ENCODE measurements around the gene AKAP1. TPM values are rescaled to one million over a fixed set of nuclear protein-coding genes. Genes with fewer than 3 reads are reported as not detected.

Gene AKAP1
- total RNA-seq, 3 donors from 2014 or later, result 59.6 to 64.3 (median 60.2) TPM

GRCh38 chr17:57106836-57107497 lies 21.9 kb downstream of the AKAP1 start:
- H3K36me3 Mint-ChIP-seq (ENCODE audit: insufficient read depth), result peaks cover 7% of the 10 kb centered on the region
- DNase-seq (no peak), ATAC-seq (no peak)
- H3K4me1 Mint-ChIP-seq (ENCODE audit: low read depth), result peaks cover 5% of the 10 kb centered on the region
- H3K27me3 Mint-ChIP-seq (ENCODE audit: low read depth), result no peaks in the 10 kb centered on the region
- no peaks in the 10 kb centered on the region for H3K9me3 Mint-ChIP-seq
- H3K4me3 Mint-ChIP-seq, result no peak overlapping the region

DNA sequence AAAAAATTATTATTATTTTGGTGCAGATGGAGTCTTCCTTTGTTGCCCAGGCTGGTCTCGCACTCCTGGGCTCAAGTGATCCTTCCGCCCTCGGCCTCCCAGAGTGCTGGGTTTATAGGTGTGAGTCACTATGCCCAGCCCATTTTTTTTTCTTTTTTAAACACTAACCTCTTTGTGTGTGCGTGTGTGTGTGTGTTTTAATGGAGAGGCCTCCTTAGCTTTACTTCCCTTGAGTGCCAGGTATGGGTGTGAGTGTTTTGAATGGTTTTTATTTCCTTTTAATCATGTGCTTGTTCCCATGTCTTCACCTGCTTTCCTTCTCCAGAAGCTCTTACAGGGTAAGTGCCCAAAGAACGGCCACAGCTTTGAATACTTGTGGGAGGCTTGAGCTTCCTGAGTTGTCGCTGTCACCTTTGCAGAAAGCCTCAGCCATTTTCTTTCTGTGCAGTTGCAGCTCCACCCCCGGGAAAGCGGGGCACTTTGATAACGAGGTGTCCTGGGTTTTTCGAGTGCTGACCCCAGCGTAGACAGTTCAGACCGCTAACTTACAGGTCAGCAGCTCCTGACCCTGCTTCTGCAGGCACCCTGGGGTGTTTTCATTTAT lies 22.6 kb downstream of the AKAP1 start:
- Mint-ChIP-seq H3K9me3 (no peaks in the 10 kb centered on the region), H3K36me3 (ENCODE audit: insufficient read depth) (peaks cover 12% of the 10 kb centered on the region), H3K4me3 (no peak overlapping the region), H3K4me1 (ENCODE audit: low read depth) (peaks cover 3% of the 10 kb centered on the region), H3K27me3 (ENCODE audit: low read depth) (no peaks in the 10 kb centered on the region)
- DNase-seq (no peak), ATAC-seq (no peak)

- DNase-seq (no peak), ATAC-seq (no peak)
- Mint-ChIP-seq H3K9me3 (no peaks in the 10 kb centered on the region), H3K27me3 (ENCODE audit: low read depth) (no peaks in the 10 kb centered on the region), H3K4me1 (ENCODE audit: low read depth) (peaks cover 3% of the 10 kb centered on the region), H3K36me3 (ENCODE audit: insufficient read depth) (peaks cover 14% of the 10 kb centered on the region), H3K4me3 (no peak overlapping the region)
Measured at GRCh38 chr17:57108671-57109392, 23.8 kb downstream of the AKAP1 start.

DNA sequence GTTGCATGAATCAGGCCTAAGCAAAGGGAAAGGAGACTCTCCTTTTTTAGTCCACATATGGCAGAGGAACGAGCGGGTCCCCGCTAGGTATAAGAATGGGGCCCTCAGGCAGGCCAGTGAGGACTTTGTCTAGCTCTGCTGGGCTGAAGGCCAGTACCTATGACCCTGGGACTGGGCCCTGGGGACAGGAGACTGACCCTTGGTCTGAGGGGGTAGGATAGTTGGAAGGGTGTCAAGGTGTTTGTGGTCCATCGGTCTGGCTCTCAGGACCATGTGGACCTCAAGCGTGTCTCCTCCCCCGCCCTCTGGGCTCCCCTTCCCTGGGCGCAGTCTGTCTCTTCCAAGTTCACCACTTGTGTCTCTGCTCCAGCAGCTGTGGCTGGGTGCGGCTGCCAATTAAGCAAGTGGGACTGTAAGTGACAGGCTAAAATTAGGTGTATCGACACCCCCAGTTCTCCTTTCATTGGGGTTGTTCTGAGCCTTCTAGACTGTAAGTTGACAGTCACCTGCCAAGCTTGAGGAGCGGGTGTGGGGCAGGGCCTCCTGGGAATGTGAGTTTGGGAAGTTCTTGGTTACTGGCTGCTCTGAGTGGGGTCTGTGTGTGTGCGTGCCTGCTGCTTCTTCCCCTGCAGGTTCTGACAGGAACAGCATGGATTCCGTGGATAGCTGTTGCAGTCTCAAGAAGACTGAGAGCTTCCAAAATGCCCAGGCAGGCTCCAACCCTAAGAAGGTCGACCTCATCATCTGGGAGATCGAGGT lies 24.5 kb downstream of the AKAP1 start:
- DNase-seq, result no peak
- Mint-ChIP-seq H3K36me3 (ENCODE audit: insufficient read depth) (peaks cover 14% of the 10 kb centered on the region), H3K9me3 (no peaks in the 10 kb centered on the region), H3K27me3 (ENCODE audit: low read depth) (no peaks in the 10 kb centered on the region), H3K4me3 (no peak overlapping the region), H3K4me1 (ENCODE audit: low read depth) (peaks cover 3% of the 10 kb centered on the region)
- ATAC-seq, result no peak

DNA sequence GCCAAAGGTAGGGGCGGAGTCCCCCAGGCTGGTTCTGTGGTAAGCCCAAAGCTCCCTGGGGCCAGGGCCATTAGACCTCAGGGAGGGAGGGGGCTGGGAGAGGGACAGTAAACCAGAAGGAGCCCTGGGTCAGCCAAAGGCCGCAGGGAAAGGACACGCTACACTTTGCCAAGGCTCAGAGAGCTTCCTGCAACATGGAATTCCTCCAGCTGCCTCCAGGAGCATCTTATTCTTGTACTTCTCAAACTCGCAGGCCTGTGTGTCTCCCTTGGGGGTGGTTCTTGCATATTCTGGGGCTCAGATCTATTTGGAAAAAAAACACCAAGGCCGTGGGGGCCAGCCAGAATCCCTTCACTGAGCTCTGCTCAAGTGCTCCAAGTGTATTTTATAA lies 25.1 kb downstream of the AKAP1 start:
- ATAC-seq (no peak), DNase-seq (no peak)
- H3K4me3 Mint-ChIP-seq, result no peak overlapping the region
- H3K4me1 Mint-ChIP-seq (ENCODE audit: low read depth), result no peaks in the 10 kb centered on the region
- no peaks in the 10 kb centered on the region for H3K27me3 Mint-ChIP-seq (ENCODE audit: low read depth)
- H3K9me3 Mint-ChIP-seq, result no peaks in the 10 kb centered on the region
- H3K36me3 Mint-ChIP-seq (ENCODE audit: insufficient read depth), result peaks cover 14% of the 10 kb centered on the region

- no peak overlapping the region for H3K4me3 Mint-ChIP-seq
- no peak for DNase-seq
- no peak for ATAC-seq
- no peaks in the 10 kb centered on the region for H3K4me1 Mint-ChIP-seq (ENCODE audit: low read depth)
- no peaks in the 10 kb centered on the region for H3K9me3 Mint-ChIP-seq
- no peaks in the 10 kb centered on the region for H3K27me3 Mint-ChIP-seq (ENCODE audit: low read depth)
- H3K36me3 Mint-ChIP-seq (ENCODE audit: insufficient read depth), result peaks cover 16% of the 10 kb centered on the region
Measured at GRCh38 chr17:57110579-57111325, 25.7 kb downstream of the AKAP1 start.

GRCh38 chr17:57111386-57111785 lies 26.3 kb downstream of the AKAP1 start:
- H3K4me3 Mint-ChIP-seq, result no peak overlapping the region
- DNase-seq (no peak), ATAC-seq (no peak)
- H3K4me1 Mint-ChIP-seq (ENCODE audit: low read depth), result no peaks in the 10 kb centered on the region
- H3K27me3 Mint-ChIP-seq (ENCODE audit: low read depth), result no peaks in the 10 kb centered on the region
- H3K9me3 Mint-ChIP-seq, result no peaks in the 10 kb centered on the region
- peaks cover 22% of the 10 kb centered on the region for H3K36me3 Mint-ChIP-seq (ENCODE audit: insufficient read depth)

DNA sequence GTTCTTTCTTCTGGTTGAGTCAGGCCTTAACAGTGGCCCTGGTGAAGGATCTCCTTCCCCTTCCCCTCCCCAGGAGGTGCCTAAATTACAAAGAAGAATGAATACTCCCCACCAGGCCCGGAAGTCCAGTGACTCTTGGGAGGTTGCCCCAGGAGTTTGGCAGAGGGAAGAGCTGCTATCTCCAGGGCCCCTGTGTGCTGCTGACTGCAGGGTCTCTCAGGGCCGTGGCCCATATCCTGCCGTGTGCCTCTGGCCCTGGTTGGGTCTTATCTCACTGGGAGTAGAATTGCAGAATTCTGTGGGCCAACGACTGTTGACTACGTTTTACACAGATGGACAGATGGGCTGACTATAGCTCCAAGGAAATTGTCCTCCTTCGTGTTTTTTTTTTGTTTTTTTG lies 28.0 kb downstream of the AKAP1 start:
- no peak for DNase-seq
- Mint-ChIP-seq H3K4me3 (no peak overlapping the region), H3K36me3 (ENCODE audit: insufficient read depth) (peaks cover 31% of the 10 kb centered on the region), H3K27me3 (ENCODE audit: low read depth) (no peaks in the 10 kb centered on the region), H3K9me3 (no peaks in the 10 kb centered on the region), H3K4me1 (ENCODE audit: low read depth) (no peaks in the 10 kb centered on the region)
- ATAC-seq, result no peak

GRCh38 chr17:57113656-57114055 lies 28.6 kb downstream of the AKAP1 start:
- Mint-ChIP-seq H3K36me3 (ENCODE audit: insufficient read depth) (peaks cover 38% of the 10 kb centered on the region), H3K9me3 (no peaks in the 10 kb centered on the region), H3K4me1 (ENCODE audit: low read depth) (no peaks in the 10 kb centered on the region), H3K4me3 (no peak overlapping the region), H3K27me3 (ENCODE audit: low read depth) (no peaks in the 10 kb centered on the region)
- ATAC-seq, result no peak
- DNase-seq, result no peak

DNA sequence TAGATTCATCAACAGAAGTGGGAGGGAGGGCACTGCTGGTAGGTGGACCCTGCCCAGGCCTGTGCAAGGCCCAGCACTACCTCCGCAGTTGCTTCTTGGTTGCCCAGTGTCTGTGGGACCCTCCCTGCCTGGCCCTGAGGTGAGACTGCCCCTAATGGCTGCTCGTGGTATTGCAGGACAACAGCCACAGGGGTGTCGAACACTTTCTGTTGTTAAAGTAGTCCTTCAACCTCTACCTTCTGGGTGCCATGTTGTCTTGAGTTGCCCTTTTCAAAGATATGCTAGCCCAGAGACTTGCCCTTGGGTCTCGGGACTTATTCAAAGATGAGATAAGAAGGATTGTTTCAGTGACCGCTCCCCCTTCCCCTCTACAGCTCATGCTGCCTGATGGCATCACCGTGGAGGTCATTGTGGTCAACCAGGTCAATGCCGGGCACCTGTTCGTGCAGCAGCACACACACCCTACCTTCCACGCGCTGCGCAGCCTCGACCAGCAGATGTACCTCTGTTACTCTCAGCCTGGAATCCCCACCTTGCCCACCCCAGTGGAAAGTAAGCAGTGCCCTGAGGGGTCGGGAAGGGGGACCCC lies 29.1 kb downstream of the AKAP1 start:
- Mint-ChIP-seq H3K36me3 (ENCODE audit: insufficient read depth) (peaks cover 43% of the 10 kb centered on the region), H3K9me3 (no peaks in the 10 kb centered on the region), H3K4me3 (no peak overlapping the region), H3K27me3 (ENCODE audit: low read depth) (no peaks in the 10 kb centered on the region), H3K4me1 (ENCODE audit: low read depth) (no peaks in the 10 kb centered on the region)
- DNase-seq (peak; percentile 64), ATAC-seq (peak; percentile 57 to 59)

- H3K4me1 Mint-ChIP-seq (ENCODE audit: low read depth), result no peaks in the 10 kb centered on the region
- H3K27me3 Mint-ChIP-seq (ENCODE audit: low read depth), result no peaks in the 10 kb centered on the region
- H3K4me3 Mint-ChIP-seq, result no peak overlapping the region
- ATAC-seq (no peak), DNase-seq (no peak)
- peaks cover 45% of the 10 kb centered on the region for H3K36me3 Mint-ChIP-seq (ENCODE audit: insufficient read depth)
- H3K9me3 Mint-ChIP-seq, result no peaks in the 10 kb centered on the region
Measured at GRCh38 chr17:57115377-57115776, 30.3 kb downstream of the AKAP1 start.

GRCh38 chr17:57115916-57116315 lies 30.9 kb downstream of the AKAP1 start:
- no peak for ATAC-seq
- H3K4me1 Mint-ChIP-seq (ENCODE audit: low read depth), result no peaks in the 10 kb centered on the region
- DNase-seq, result no peak
- H3K9me3 Mint-ChIP-seq, result no peaks in the 10 kb centered on the region
- H3K27me3 Mint-ChIP-seq (ENCODE audit: low read depth), result no peaks in the 10 kb centered on the region
- H3K4me3 Mint-ChIP-seq, result no peak overlapping the region
- peaks cover 49% of the 10 kb centered on the region for H3K36me3 Mint-ChIP-seq (ENCODE audit: insufficient read depth)

DNA sequence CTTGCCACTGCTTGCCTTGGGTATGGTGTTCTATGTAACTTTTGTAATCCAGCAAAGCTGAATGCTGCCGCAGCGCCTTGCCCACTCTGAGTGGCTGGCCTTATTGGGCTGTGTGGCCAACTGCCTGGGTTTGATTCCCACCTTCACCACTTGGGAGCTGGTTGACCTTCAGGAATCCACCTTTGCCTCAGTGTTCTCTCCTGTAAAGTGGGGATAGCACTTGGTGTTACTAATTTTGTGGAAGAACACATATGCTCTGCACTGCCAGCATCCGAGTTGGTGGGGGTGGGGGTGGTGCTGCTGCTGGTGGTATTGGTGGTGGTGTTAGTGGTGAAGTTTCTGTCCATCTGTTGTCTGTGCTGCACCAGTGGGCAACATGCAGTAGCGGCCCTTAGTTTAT lies 32.8 kb downstream of the AKAP1 start:
- DNase-seq (no peak), ATAC-seq (no peak)
- H3K9me3 Mint-ChIP-seq, result no peaks in the 10 kb centered on the region
- H3K36me3 Mint-ChIP-seq (ENCODE audit: insufficient read depth), result peaks cover 46% of the 10 kb centered on the region
- no peaks in the 10 kb centered on the region for H3K27me3 Mint-ChIP-seq (ENCODE audit: low read depth)
- no peaks in the 10 kb centered on the region for H3K4me1 Mint-ChIP-seq (ENCODE audit: low read depth)
- no peak overlapping the region for H3K4me3 Mint-ChIP-seq

DNA sequence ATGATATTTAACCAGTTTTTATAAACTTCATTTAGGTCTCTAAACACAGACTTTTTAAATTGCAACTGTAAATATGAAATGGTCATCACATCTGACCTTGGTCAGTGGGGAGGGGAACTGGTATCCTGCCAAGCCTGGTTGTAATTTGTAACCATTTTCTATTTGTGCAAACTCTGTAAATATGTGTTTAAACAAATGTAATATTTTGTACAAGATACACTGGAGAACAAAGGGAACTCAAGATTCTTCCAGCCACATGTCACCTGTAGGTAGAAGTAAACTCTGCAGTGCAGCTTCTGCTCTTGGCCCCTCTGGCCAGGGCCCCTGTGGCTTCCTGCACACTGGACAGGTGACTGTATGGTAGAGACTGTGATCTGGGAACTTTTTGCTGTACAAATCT lies 35.8 kb downstream of the AKAP1 start:
- H3K4me3 Mint-ChIP-seq, result no peak overlapping the region
- H3K36me3 Mint-ChIP-seq (ENCODE audit: insufficient read depth), result peaks cover 52% of the 10 kb centered on the region
- H3K9me3 Mint-ChIP-seq, result no peaks in the 10 kb centered on the region
- DNase-seq (no peak), ATAC-seq (no peak)
- no peaks in the 10 kb centered on the region for H3K27me3 Mint-ChIP-seq (ENCODE audit: low read depth)
- H3K4me1 Mint-ChIP-seq (ENCODE audit: low read depth), result no peaks in the 10 kb centered on the region

All from activated T-cell treated with anti-CD3 and anti-CD28 coated beads, Interleukin-2, amount 50 U/mL, for 4 hours (primary cell).